Neural progenitor cell (in vitro differentiated cells): ENCODE data around the gene OR52W1. TPM values are rescaled to one million over a fixed set of nuclear protein-coding genes. Genes with fewer than 3 reads are reported as not detected.
A peak's percentile ranks its signal among the peaks of the same experiment; 100 is the strongest.

Experiments used
- DNase-seq: peaks from one replicate; pipeline ENCODE4 v3.0.0-alpha.2; 2016; ENCODE audit warnings: low spot score
- H2AFZ ChIP-seq: fragments of 200-600 bp; sonication (generic); replicated peaks from 2 replicates; pipeline ENCODE4 v1.6.1; 2016; ENCODE audit warnings: antibody characterized with exemption
- H3F3A ChIP-seq: fragments of 200-600 bp; sonication (generic); 2 replicates; pipeline ENCODE4 v1.6.1; 2016; ENCODE audit warnings: antibody characterized with exemption, low read depth
- H3K27ac ChIP-seq: fragments of 200-600 bp; sonication (generic); 2 replicates; pipeline ENCODE4 v1.5.1; 2016; ENCODE audit warnings: mild to moderate bottlenecking
- H3K27me3 ChIP-seq: fragments of 200-600 bp; sonication (generic); 2 replicates; pipeline ENCODE4 v1.6.1; 2016; ENCODE audit warnings: mild to moderate bottlenecking, moderate library complexity
- H3K36me3 ChIP-seq: fragments of 200-600 bp; sonication (generic); 2 replicates; pipeline ENCODE4 v1.5.1; 2016
- H3K4me1 ChIP-seq: fragments of 200-600 bp; sonication (generic); 2 replicates; pipeline ENCODE4 v1.6.1; 2016; ENCODE audit warnings: mixed run types
- H3K4me2 ChIP-seq: fragments of 200-600 bp; sonication (generic); 2 replicates; pipeline ENCODE4 v1.6.1; 2016
- H3K4me3 ChIP-seq: fragments of 200-600 bp; sonication (generic); 2 replicates; pipeline ENCODE4 v1.5.1; 2016
- H3K79me2 ChIP-seq: fragments of 200-600 bp; sonication (generic); 2 replicates; pipeline ENCODE4 v1.6.1; 2016; ENCODE audit warnings: low read depth
- H3K9ac ChIP-seq: fragments of 200-600 bp; sonication (generic); 2 replicates; pipeline ENCODE4 v1.6.1; 2016
- H3K9me3 ChIP-seq: fragments of 200-600 bp; sonication (generic); 2 replicates; pipeline ENCODE4 v1.5.1; 2016; ENCODE audit warnings: low read depth
- H4K20me1 ChIP-seq: fragments of 200-600 bp; sonication (generic); 2 replicates; pipeline ENCODE4 v1.6.1; 2016; ENCODE audit warnings: low read depth
- H3K27ac Mint-ChIP-seq: 3 replicates; pipeline ENCODE4 v1.8.0; 2021; ENCODE audit warnings: mixed read lengths
- H3K27me3 Mint-ChIP-seq: 2 replicates; pipeline ENCODE4 v1.8.0; 2022; ENCODE audit warnings: low read depth, mild to moderate bottlenecking, inconsistent platforms, moderate library complexity, mixed read lengths; ENCODE audit not compliant: insufficient read depth
- H3K36me3 Mint-ChIP-seq: 3 replicates; pipeline ENCODE4 v1.8.0; 2021; ENCODE audit warnings: mixed read lengths
- H3K4me1 Mint-ChIP-seq: 3 replicates; pipeline ENCODE4 v1.8.0; 2021; ENCODE audit warnings: mixed read lengths
- H3K4me3 Mint-ChIP-seq: 3 replicates; pipeline ENCODE4 v1.8.0; 2021; ENCODE audit warnings: mild to moderate bottlenecking, moderate library complexity, mixed read lengths
- H3K9me3 Mint-ChIP-seq: 3 replicates; pipeline ENCODE4 v1.8.0; 2020; ENCODE audit warnings: mixed read lengths
- EZH2 ChIP-seq: fragments of 200-600 bp; sonication (generic); IDR thresholded peaks from 2 replicates; pipeline ENCODE4 v1.6.1; 2017; ENCODE audit warnings: antibody characterized with exemption, mild to moderate bottlenecking, moderate library complexity
- EZH2phosphoT487 ChIP-seq: fragments of 200-600 bp; sonication (generic); IDR thresholded peaks from 2 replicates; pipeline ENCODE4 v1.6.1; 2017; ENCODE audit warnings: antibody characterized with exemption
- total RNA-seq: library from RNA; depleted of rRNA; stranded (reverse); fragments of >200 nt; gene quantifications from 2 replicates; pipeline ENCODE4 v1.2.3, GENCODE V29; 2015; ENCODE audit warnings: low replicate concordance
- TF ChIP-seq, protein P1 (sequence below): fragments of 200-600 bp; sonication (generic); IDR thresholded peaks from 2 replicates; pipeline ENCODE4 v1.5.1; 2017; ENCODE audit warnings: antibody characterized with exemption, mild to moderate bottlenecking

OR52W1 gene
- total RNA-seq, 1 donor from 2014 or later: not detected

- Mint-ChIP-seq H3K36me3 (peaks cover 9% of the 10 kb centered on the region), H3K27me3 (no peaks in the 10 kb centered on the region), H3K9me3 (no peaks in the 10 kb centered on the region), H3K27ac (no peak overlapping the region), H3K4me3 (no peak overlapping the region), H3K4me1 (no peaks in the 10 kb centered on the region)
- Histone ChIP-seq H3K4me2 (no peak overlapping the region), H3K9ac (no peak overlapping the region), H3K27me3 (no peaks in the 10 kb centered on the region), H2AFZ (no peak overlapping the region), H3F3A (no peaks in the 10 kb centered on the region), H3K79me2 (no peaks in the 10 kb centered on the region), H4K20me1 (no peaks in the 10 kb centered on the region), H3K9me3 (no peaks in the 10 kb centered on the region), H3K27ac (peak overlapping the region; percentile 37), H3K36me3 (no peaks in the 10 kb centered on the region), H3K4me1 (no peaks in the 10 kb centered on the region), H3K4me3 (no peak overlapping the region)
- TF ChIP-seq EZH2phosphoT487: no peak
- no peak for TF ChIP-seq EZH2
- TF ChIP-seq, protein P1, sequence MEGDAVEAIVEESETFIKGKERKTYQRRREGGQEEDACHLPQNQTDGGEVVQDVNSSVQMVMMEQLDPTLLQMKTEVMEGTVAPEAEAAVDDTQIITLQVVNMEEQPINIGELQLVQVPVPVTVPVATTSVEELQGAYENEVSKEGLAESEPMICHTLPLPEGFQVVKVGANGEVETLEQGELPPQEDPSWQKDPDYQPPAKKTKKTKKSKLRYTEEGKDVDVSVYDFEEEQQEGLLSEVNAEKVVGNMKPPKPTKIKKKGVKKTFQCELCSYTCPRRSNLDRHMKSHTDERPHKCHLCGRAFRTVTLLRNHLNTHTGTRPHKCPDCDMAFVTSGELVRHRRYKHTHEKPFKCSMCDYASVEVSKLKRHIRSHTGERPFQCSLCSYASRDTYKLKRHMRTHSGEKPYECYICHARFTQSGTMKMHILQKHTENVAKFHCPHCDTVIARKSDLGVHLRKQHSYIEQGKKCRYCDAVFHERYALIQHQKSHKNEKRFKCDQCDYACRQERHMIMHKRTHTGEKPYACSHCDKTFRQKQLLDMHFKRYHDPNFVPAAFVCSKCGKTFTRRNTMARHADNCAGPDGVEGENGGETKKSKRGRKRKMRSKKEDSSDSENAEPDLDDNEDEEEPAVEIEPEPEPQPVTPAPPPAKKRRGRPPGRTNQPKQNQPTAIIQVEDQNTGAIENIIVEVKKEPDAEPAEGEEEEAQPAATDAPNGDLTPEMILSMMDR: no peak
- no peak for DNase-seq
Observed at GRCh38 chr11:6206456-6207180, 7.6 kb downstream of the OR52W1 start.

- Mint-ChIP-seq H3K36me3 (peaks cover 9% of the 10 kb centered on the region), H3K9me3 (no peaks in the 10 kb centered on the region), H3K4me3 (no peak overlapping the region), H3K4me1 (no peaks in the 10 kb centered on the region), H3K27me3 (no peaks in the 10 kb centered on the region), H3K27ac (no peak overlapping the region)
- Histone ChIP-seq H3K27me3 (no peaks in the 10 kb centered on the region), H3K36me3 (no peaks in the 10 kb centered on the region), H3K4me3 (no peak overlapping the region), H3K4me1 (no peaks in the 10 kb centered on the region), H3F3A (no peaks in the 10 kb centered on the region), H3K9me3 (no peaks in the 10 kb centered on the region), H2AFZ (no peak overlapping the region), H3K79me2 (no peaks in the 10 kb centered on the region), H4K20me1 (no peaks in the 10 kb centered on the region), H3K4me2 (no peak overlapping the region), H3K27ac (no peak overlapping the region), H3K9ac (no peak overlapping the region)
- TF ChIP-seq EZH2phosphoT487 (no peak), EZH2 (no peak)
- TF ChIP-seq, protein P1: no peak
- DNase-seq: no peak
Observed at GRCh38 chr11:6209801-6210200, 10.8 kb downstream of the OR52W1 start.

DNA sequence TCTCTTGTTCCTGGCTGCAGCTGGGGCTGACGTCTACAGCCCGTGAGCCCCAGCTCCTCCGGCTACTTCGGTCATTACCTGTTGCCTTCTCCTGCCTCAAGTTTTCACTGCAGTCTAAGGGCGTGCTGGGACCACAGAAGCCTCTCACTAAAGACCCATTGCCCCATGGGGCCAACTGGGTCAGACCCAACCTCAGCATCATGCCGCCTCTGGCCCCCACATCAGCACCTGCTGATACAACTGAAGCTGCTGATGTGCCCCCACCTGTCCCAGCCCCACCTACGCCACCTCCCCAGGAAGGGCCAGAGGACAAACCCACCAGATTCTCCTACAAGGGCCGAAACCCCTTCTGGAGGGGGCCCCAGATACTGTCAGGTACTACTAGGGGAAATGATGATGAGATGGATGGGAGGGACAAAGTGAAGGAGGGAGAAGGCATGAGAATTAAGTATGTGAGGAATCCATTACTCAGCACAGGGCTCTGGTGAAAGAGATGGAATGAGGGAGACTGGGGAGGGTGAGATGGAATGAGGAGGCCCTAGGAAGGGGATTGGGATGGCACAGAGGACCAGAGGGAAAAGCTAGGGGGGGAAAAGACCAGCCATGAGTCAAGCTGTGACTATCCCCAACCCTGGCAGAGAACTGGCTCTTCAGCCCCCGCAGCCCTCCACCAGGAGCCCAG lies 11.4 kb downstream of the OR52W1 start:
- no peak for DNase-seq
- no peaks in the 10 kb centered on the region for H3K9me3 Mint-ChIP-seq
- Histone ChIP-seq H3K79me2 (no peaks in the 10 kb centered on the region), H3K4me3 (no peak overlapping the region), H3K4me2 (no peak overlapping the region), H3K36me3 (no peaks in the 10 kb centered on the region), H2AFZ (no peak overlapping the region), H3K9me3 (no peaks in the 10 kb centered on the region), H3K27ac (no peak overlapping the region), H3K9ac (no peak overlapping the region), H4K20me1 (no peaks in the 10 kb centered on the region), H3K4me1 (no peaks in the 10 kb centered on the region), H3F3A (no peaks in the 10 kb centered on the region), H3K27me3 (no peaks in the 10 kb centered on the region)
- no peak for TF ChIP-seq EZH2phosphoT487
- TF ChIP-seq, protein P1: no peak
- TF ChIP-seq EZH2: no peak
- peaks cover 10% of the 10 kb centered on the region for H3K36me3 Mint-ChIP-seq
- no peaks in the 10 kb centered on the region for H3K4me1 Mint-ChIP-seq
- no peak overlapping the region for H3K4me3 Mint-ChIP-seq
- H3K27me3 Mint-ChIP-seq: no peaks in the 10 kb centered on the region
- H3K27ac Mint-ChIP-seq: no peak overlapping the region
